ENCODE results near the gene SHKBP1.
"Not testable (repeated sequence)": the region's sequence is repeated elsewhere in the genome, so short reads cannot be mapped to it uniquely, and the experiment has no call there.

The SHKBP1 gene

DNA sequence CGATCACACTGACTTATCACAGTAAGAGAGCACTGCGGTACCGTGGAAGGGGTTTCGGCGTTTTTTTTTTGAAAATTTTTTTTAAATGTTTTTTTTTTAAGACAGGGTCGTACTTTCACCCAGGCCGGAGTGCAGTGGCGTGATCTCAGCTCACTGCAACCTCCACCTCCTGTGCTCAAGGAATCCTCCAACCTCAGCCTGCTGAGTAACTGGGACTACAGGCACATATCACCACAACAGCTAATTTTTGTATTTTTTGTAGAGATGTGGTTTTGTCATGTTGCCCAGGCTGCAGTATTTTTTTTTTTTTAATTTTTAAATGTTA, 43.5 kb downstream of the SHKBP1 start:
- no peak for DNase-seq (ENCODE audit: low spot score)
- no peak overlapping the region for H3K4me3 ChIP-seq
- no peak overlapping the region for H3K27ac ChIP-seq
- TF ChIP-seq, protein P1, sequence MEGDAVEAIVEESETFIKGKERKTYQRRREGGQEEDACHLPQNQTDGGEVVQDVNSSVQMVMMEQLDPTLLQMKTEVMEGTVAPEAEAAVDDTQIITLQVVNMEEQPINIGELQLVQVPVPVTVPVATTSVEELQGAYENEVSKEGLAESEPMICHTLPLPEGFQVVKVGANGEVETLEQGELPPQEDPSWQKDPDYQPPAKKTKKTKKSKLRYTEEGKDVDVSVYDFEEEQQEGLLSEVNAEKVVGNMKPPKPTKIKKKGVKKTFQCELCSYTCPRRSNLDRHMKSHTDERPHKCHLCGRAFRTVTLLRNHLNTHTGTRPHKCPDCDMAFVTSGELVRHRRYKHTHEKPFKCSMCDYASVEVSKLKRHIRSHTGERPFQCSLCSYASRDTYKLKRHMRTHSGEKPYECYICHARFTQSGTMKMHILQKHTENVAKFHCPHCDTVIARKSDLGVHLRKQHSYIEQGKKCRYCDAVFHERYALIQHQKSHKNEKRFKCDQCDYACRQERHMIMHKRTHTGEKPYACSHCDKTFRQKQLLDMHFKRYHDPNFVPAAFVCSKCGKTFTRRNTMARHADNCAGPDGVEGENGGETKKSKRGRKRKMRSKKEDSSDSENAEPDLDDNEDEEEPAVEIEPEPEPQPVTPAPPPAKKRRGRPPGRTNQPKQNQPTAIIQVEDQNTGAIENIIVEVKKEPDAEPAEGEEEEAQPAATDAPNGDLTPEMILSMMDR (IDR thresholded peaks at IDR 0.05) = no peak

DNA sequence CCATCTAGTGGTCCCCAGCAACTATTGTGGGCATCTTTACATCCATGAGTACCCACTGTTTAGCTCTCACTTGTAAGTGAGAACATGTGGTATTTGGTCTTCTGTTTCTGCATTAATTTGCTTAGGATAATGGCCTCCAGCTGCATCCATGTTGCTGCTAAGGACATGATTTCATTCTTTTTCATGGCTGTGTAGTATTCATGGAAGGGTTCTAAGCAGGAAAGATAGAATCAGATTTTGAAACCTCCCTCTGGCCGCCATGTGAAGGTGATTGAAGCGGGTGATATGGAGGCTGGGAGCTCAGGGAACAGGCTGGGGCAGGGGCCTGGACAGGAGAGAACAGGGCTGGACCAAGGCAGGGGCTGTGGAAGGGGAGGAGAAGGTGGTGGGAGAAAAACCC, 44.6 kb downstream of the SHKBP1 start:
- Histone ChIP-seq H3K4me3 (no peak overlapping the region), H3K27ac (no peak overlapping the region)
- no peak for DNase-seq (ENCODE audit: low spot score)
- TF ChIP-seq, protein P1 (IDR thresholded peaks at IDR 0.05) = no peak

DNA sequence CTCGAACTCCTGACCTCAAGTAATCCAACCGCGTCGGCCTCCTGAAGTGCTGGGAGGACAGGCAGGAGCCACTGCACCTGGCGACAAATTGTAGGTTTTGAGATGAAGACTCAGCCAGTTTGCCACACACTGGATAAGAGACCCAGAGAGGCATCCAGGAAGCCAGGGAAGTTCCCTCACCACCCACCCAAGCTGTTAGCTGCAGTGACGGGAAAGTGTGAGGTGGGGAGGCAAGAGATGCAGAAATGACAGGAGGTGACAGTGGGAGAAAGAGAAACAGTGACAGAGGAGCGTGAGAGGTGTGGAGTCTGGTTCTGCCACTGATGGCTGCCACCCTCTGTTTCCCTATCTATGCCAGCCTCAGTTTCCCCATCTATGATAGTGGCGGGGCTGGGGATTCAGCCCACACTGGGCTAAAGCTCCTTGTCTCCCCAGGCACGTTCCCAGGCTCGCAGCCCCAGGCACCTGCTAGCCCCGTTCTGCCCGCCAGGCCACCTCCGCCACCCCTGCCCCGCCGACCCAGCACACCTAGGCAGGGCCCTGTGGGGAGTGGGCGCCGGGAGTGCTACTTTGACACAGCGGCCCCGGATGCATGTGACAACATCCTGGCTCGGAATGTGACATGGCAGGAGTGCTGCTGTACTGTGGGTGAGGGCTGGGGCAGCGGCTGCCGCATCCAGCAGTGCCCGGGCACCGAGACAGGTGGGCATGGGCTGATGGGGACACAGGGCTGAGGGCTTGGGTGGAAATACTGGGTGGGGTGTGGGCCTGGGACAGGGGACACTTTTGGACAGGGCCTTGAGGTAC, 45.5 kb downstream of the SHKBP1 start:
- Histone ChIP-seq H3K4me3 (no peak overlapping the region), H3K27ac (peak overlapping the region in 1 of 2 donors; percentile 42)
- TF ChIP-seq, protein P1 (IDR thresholded peaks at IDR 0.05) = no peak
- no peak for DNase-seq (ENCODE audit: low spot score)

DNA sequence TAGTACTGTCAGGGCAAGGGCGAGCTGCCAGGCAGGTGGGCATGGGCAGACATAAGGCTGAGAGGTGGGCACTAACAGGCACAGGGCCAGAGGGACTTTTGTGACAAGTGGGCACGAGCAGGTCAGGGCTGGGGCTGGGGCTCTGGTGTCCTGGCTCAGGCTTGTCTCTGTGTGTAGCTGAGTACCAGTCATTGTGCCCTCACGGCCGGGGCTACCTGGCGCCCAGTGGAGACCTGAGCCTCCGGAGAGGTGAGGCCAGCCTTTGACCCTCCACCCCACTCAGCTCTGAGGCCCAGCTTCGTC, 46.1 kb downstream of the SHKBP1 start:
- peak overlapping the region in 1 of 2 donors; percentile 42 for H3K27ac ChIP-seq
- no peak for DNase-seq (ENCODE audit: low spot score)
- no peak overlapping the region for H3K4me3 ChIP-seq
- TF ChIP-seq, protein P1 (IDR thresholded peaks at IDR 0.05) = no peak

DNA sequence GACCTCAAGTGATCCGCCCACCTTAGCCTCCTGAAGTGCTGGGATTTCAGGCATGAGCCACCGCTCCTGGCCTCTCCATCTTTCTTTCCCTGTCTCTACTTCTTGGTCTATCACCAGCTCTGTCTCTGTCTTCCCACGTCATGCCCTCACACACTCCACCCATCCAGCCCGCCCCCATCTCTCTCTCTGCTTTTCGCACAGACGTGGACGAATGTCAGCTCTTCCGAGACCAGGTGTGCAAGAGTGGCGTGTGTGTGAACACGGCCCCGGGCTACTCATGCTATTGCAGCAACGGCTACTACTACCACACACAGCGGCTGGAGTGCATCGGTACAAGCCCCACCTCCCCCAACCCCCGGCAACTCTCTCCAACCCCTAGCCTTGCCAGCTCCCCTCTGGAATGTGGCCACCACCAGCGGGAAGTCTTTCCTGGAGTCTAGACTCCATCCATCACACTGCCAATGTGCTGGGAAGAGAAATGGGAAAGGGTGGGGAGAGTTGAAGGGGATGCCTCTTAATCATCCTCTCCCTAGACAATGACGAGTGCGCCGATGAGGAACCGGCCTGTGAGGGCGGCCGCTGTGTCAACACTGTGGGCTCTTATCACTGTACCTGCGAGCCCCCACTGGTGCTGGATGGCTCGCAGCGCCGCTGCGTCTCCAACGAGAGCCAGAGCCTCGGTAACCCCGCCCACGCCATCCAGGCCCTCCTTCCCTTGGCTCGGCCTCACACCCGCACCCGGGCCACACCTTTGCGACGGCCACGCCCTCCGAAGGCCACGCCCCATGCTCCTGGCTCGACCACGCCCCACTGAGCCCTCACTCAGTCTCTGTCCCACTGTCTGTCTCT, 47.0 kb downstream of the SHKBP1 start:
- no peak for DNase-seq (ENCODE audit: low spot score)
- Histone ChIP-seq H3K27ac (peak overlapping the region in 1 of 2 donors; percentile 69), H3K4me3 (no peak overlapping the region)
- TF ChIP-seq, protein P1 (IDR thresholded peaks at IDR 0.05) = no peak

DNA sequence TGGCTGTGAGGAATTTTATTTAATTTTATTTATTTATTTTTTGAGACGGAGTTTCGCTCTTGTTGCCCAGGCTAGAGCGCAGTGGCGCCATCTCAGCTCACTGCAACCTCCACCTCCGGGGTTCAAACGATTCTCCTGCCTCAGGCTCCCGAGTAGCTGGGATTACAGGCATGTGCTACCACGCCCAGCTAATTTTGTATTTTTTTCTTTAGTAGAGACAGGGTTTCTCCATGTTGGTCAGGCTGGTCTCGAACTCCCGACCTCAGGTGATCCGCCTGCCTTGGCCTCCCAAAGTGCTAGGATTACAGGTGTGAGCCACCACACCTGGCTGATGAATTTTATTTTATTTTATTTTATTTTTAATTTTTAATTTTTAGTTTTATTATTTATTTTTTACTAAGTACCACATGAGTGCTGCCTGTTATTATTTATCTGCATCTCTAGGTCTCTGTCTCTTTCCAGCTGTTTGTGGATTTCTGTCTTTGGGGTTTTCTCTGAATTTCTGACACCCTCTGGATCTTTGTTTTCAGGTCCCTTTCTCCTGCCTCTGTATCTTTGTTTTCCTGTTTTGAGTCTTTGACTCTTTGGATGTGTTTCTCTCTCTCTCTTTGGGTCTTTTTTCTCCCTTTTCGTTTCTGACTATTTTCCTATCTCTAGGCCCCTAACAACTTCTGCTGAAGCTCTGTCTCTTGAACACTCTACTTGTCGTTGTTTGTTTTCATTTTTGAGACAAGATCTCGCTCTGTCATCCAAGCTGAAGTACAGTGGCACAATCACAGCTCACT, 47.9 kb downstream of the SHKBP1 start:
- DNase-seq (ENCODE audit: low spot score); H3K27ac ChIP-seq; H3K4me3 ChIP-seq: not testable (repeated sequence)

DNA sequence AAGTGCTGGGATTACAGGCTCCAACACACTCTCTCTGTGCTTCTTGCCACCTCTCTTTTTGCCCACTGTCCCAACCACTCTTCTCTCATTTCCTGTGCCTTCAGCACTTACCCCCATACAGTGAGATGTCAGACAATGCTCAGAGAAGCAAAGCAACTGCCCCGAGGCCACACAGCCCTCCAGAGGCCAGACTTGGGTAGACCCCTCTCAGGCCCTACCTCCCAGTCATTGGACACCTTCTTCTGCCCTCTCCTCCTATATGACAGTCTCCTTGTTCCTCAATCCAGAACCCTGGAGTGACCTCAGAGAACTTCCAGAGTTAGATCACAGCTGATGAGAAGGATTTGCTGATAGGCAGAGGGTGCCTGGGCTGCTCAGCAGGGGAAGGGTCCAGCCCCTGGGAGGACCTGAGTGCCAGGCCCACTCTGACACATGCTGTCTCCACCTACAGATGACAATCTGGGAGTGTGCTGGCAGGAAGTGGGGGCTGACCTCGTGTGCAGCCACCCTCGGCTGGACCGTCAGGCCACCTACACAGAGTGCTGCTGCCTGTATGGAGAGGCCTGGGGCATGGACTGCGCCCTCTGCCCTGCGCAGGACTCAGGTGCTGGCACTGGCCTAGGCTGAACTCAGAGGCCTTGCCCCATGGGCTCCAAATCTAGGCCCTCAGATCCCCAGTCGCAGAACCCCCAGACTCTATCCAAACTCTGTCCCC, 48.9 kb downstream of the SHKBP1 start:
- Histone ChIP-seq H3K4me3 (no peak overlapping the region), H3K27ac (no peak overlapping the region)
- no peak for DNase-seq (ENCODE audit: low spot score)
- TF ChIP-seq, protein P1 (IDR thresholded peaks at IDR 0.05) = no peak
